Hepatocyte (in vitro differentiated cells): Measurements from ENCODE around the gene DIP2C.

ENCODE experiments used
- EZH2phosphoT487 ChIP-seq: fragments of 200-600 bp; sonication (generic); IDR thresholded peaks from one replicate; pipeline ENCODE4 v1.6.1; 2018; ENCODE audit warnings: antibody characterized with exemption, mild to moderate bottlenecking, low read depth, moderate library complexity; ENCODE audit not compliant: unreplicated experiment, severe bottlenecking
- TF ChIP-seq, protein P1 (sequence below): fragments of 200-600 bp; sonication (generic); IDR thresholded peaks from 2 replicates; pipeline ENCODE4 v1.5.1; 2016; ENCODE audit warnings: antibody characterized with exemption, mild to moderate bottlenecking; ENCODE audit not compliant: poor library complexity

DNA sequence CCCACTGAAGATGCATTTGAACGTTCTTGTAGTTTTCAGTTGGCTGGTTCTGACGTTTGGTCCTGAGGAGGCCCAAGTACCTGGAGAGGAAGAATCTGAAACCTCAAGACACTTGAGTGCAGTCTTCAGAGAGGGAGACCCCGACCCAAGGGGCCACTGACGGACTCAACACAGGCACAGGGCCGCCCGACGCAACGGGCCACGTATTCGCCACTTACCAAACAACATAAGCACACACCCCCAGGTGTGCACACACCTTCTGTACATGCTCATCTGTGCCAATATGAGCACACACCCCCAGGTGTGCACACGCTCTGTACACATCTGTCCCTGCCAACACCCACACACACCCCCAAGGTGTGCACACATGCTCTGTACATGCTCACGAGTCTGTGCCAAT is 68.5 kb downstream of the DIP2C start:
- TF ChIP-seq, protein P1, sequence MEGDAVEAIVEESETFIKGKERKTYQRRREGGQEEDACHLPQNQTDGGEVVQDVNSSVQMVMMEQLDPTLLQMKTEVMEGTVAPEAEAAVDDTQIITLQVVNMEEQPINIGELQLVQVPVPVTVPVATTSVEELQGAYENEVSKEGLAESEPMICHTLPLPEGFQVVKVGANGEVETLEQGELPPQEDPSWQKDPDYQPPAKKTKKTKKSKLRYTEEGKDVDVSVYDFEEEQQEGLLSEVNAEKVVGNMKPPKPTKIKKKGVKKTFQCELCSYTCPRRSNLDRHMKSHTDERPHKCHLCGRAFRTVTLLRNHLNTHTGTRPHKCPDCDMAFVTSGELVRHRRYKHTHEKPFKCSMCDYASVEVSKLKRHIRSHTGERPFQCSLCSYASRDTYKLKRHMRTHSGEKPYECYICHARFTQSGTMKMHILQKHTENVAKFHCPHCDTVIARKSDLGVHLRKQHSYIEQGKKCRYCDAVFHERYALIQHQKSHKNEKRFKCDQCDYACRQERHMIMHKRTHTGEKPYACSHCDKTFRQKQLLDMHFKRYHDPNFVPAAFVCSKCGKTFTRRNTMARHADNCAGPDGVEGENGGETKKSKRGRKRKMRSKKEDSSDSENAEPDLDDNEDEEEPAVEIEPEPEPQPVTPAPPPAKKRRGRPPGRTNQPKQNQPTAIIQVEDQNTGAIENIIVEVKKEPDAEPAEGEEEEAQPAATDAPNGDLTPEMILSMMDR = no peak
- TF ChIP-seq EZH2phosphoT487 = no peak
